CD14-positive monocyte (primary cell): ENCODE results near the gene TNFSF9. TPM values are rescaled to one million over a fixed set of nuclear protein-coding genes. Genes with fewer than 3 reads are reported as not detected.

Experiments used
- DNase-seq, 3 donors: peaks; one replicate each; pipeline ENCODE4 v3.0.0-alpha.2; 2011 to 2022
- H2AFZ ChIP-seq: 2 replicates; pipeline ENCODE4 v1.6.0; 2012; ENCODE audit warnings: mild to moderate bottlenecking, low read depth, low read length, inconsistent platforms; ENCODE audit not compliant: insufficient read depth, poor library complexity, severe bottlenecking
- H3K27ac ChIP-seq, 2 donors: 1 replicate in 1 of 2; 2 replicates in 1 of 2; pipeline ENCODE4 v1.5.1; 2012 to 2013; ENCODE audit warnings: low read length in 2 of 2, control low read depth in 1 of 2, inconsistent platforms in 1 of 2, low read depth in 1 of 2, mild to moderate bottlenecking in 1 of 2
- H3K27me3 ChIP-seq, 2 donors: one replicate each; pipeline versions ENCODE4 v1.6.0 to v1.6.1; 2011 to 2013; ENCODE audit warnings: low read length in 2 of 2; ENCODE audit not compliant: control insufficient read depth in 2 of 2, insufficient read depth in 2 of 2
- H3K36me3 ChIP-seq, 2 donors: replicated peaks in 1 of 2; 1 replicate in 1 of 2; 2 replicates in 1 of 2; pipeline versions ENCODE4 v1.5.1 to v1.6.1; 2012 to 2013; ENCODE audit warnings: low read length in 2 of 2, control low read depth in 1 of 2, inconsistent platforms in 1 of 2, mild to moderate bottlenecking in 1 of 2; ENCODE audit not compliant: insufficient read depth in 2 of 2, control insufficient read depth in 1 of 2
- H3K4me1 ChIP-seq, 2 donors: 1 replicate in 1 of 2; 2 replicates in 1 of 2; pipeline versions ENCODE4 v1.5.1 to v1.6.1; 2012 to 2013; ENCODE audit warnings: low read length in 2 of 2, control low read depth in 1 of 2, inconsistent platforms in 1 of 2, mild to moderate bottlenecking in 1 of 2, moderate library complexity in 1 of 2; ENCODE audit not compliant: insufficient read depth in 2 of 2, control insufficient read depth in 1 of 2
- H3K4me2 ChIP-seq: replicated peaks from 2 replicates; pipeline ENCODE3; 2012; ENCODE audit warnings: low read length, moderate library complexity, mild to moderate bottlenecking; ENCODE audit not compliant: poor library complexity, severe bottlenecking; ENCODE audit errors: extremely low read depth
- H3K4me3 ChIP-seq, 3 experiments: fragments of 200-600 bp in 1 of 3; sonication (generic) in 1 of 3; replicated peaks in 1 of 3; 1 replicate in 2 of 3; 2 replicates in 1 of 3; pipeline ENCODE4 v1.5.1; 2011 to 2013; ENCODE audit warnings: low read length in 3 of 3, mild to moderate bottlenecking in 3 of 3, control low read depth in 2 of 3, low read depth in 2 of 3, inconsistent platforms in 1 of 3, moderate library complexity in 1 of 3
- H3K79me2 ChIP-seq: 2 replicates; pipeline ENCODE4 v1.6.0; 2012; ENCODE audit warnings: mild to moderate bottlenecking, control low read depth, inconsistent platforms, low read length, moderate library complexity; ENCODE audit not compliant: insufficient read depth
- H3K9ac ChIP-seq: 2 replicates; pipeline ENCODE4 v1.6.0; 2017; ENCODE audit warnings: low read length, mild to moderate bottlenecking; ENCODE audit not compliant: insufficient read depth, poor library complexity, severe bottlenecking
- H3K9me3 ChIP-seq, 2 donors: replicated peaks in 1 of 2; 1 replicate in 1 of 2; 2 replicates in 1 of 2; pipeline versions ENCODE4 v1.5.1 to v1.6.1; 2012 to 2013; ENCODE audit warnings: low read length in 2 of 2, control low read depth in 1 of 2; ENCODE audit not compliant: control insufficient read depth in 1 of 2, insufficient read depth in 1 of 2
- H4K20me1 ChIP-seq: 2 replicates; pipeline ENCODE4 v1.6.0; 2012; ENCODE audit warnings: mild to moderate bottlenecking, low read length, control low read depth, moderate library complexity; ENCODE audit not compliant: insufficient read depth
- H3K27ac Mint-ChIP-seq, 7 donors: one replicate each; pipeline ENCODE4 v1.8.0; 2020; ENCODE audit warnings: mild to moderate bottlenecking in 7 of 7, mixed read lengths in 7 of 7, moderate library complexity in 6 of 7, inconsistent platforms in 2 of 7
- H3K27me3 Mint-ChIP-seq, 3 donors: one replicate each; pipeline ENCODE4 v1.8.0; 2021 to 2022; ENCODE audit warnings: low read depth in 3 of 3, mild to moderate bottlenecking in 3 of 3, mixed read lengths in 3 of 3, moderate library complexity in 3 of 3, inconsistent platforms in 1 of 3
- H3K36me3 Mint-ChIP-seq, 2 donors: one replicate each; pipeline ENCODE4 v1.8.0; 2020; ENCODE audit warnings: mixed read lengths in 2 of 2, inconsistent platforms in 1 of 2, mild to moderate bottlenecking in 1 of 2
- H3K4me1 Mint-ChIP-seq: one replicate; pipeline ENCODE4 v1.8.0; 2020; ENCODE audit warnings: mild to moderate bottlenecking, mixed read lengths
- H3K4me3 Mint-ChIP-seq, 2 donors: one replicate each; pipeline ENCODE4 v1.8.0; 2020; ENCODE audit warnings: mild to moderate bottlenecking in 2 of 2, mixed read lengths in 2 of 2, moderate library complexity in 1 of 2
- H3K9me3 Mint-ChIP-seq, 7 donors: one replicate each; pipeline ENCODE4 v1.8.0; 2020 to 2022; ENCODE audit warnings: mixed read lengths in 7 of 7, mild to moderate bottlenecking in 6 of 7, moderate library complexity in 6 of 7, inconsistent platforms in 2 of 7
- WGBS: methylation state at CpG from one replicate; pipeline ENCODE4 v1.1.5; 2013; ENCODE audit warnings: missing lambda C conversion rate; ENCODE audit not compliant: insufficient coverage; 5-methylcytosine and 5-hydroxymethylcytosine counted together
- intact Hi-C, 2 donors: fragments of 100-400 bp; cut with micrococcal nuclease; formaldehyde crosslinking; loops; one replicate each; pipeline versions ENCODE4 v1.15.0 to v1.15.1; 2023
- polyA plus RNA-seq, 3 donors: library from polyadenylated mRNA; depleted of rRNA in 1 of 3; unstranded in 2 of 3; stranded (reverse) in 1 of 3; fragments of 300-500 nt in 2 of 3; fragments of >200 nt in 1 of 3; fragmentation: Illumina TruSeq in 2 of 3; gene quantifications; 1 replicate in 2 of 3; 2 replicates in 1 of 3; pipeline ENCODE4 v1.2.3, GENCODE V29; 2012 to 2021
- TF ChIP-seq, protein P1 (sequence below): fragments of 200-600 bp; IDR thresholded peaks from one replicate; pipeline ENCODE4 v1.8.0; 2022; ENCODE audit warnings: antibody characterized with exemption, mild to moderate bottlenecking

TNFSF9 gene
- polyA plus RNA-seq, 3 donors: 3.7 to 4.9 (median 4.3) TPM

DNA sequence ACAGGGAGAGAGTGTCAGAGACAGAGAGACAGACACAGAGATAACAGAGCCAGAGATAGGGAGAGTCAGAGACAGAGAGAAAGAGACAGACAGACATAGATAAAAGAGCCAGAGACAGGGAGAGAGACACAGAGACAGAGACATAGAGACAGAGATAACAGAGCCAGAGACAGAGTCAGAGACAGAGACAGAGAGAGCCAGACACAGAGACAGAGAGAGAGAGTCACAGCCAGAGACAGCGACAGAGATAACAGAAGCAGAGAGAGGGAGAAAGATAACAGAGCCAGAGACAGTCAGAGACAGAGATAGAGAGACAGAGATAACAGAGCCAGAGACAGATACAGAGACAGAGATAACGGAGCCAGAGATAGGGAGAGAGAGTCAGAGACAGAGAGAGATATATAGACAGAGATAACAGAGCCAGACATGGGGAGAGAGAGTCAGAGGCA, 865 bp upstream of the TNFSF9 start:
- TF ChIP-seq, protein P1, sequence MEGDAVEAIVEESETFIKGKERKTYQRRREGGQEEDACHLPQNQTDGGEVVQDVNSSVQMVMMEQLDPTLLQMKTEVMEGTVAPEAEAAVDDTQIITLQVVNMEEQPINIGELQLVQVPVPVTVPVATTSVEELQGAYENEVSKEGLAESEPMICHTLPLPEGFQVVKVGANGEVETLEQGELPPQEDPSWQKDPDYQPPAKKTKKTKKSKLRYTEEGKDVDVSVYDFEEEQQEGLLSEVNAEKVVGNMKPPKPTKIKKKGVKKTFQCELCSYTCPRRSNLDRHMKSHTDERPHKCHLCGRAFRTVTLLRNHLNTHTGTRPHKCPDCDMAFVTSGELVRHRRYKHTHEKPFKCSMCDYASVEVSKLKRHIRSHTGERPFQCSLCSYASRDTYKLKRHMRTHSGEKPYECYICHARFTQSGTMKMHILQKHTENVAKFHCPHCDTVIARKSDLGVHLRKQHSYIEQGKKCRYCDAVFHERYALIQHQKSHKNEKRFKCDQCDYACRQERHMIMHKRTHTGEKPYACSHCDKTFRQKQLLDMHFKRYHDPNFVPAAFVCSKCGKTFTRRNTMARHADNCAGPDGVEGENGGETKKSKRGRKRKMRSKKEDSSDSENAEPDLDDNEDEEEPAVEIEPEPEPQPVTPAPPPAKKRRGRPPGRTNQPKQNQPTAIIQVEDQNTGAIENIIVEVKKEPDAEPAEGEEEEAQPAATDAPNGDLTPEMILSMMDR: no peak
- no peaks in the 10 kb centered on the region for H3K79me2 ChIP-seq
- H3K36me3 ChIP-seq: no peaks in the 10 kb centered on the region
- peaks cover 2 to 14% of the 10 kb centered on the region in 2 donors for H3K27me3 ChIP-seq
- peak overlapping the region; percentile 85 to 97 for H3K4me3 Mint-ChIP-seq
- no peaks in the 10 kb centered on the region for H4K20me1 ChIP-seq
- intact Hi-C loops: loop anchor here (5.0 kb wide), 1 partner anchor 47 kb away; no protein-coding TSS in a partner anchor
- peaks cover 49 to 56% of the 10 kb centered on the region in 2 donors for H3K4me1 ChIP-seq
- peak overlapping the region in 3 of 7 donors; percentile 68 to 91 (median 84) for H3K27ac Mint-ChIP-seq
- H3K9me3 Mint-ChIP-seq: peaks cover 0 to 5% (median 1%) of the 10 kb centered on the region in 7 donors
- 89% methylated on average over 1 of the region's 2 CpGs for WGBS
- H3K4me2 ChIP-seq: peak overlapping the region; percentile 85
- H3K9ac ChIP-seq: no peak overlapping the region
- H3K27ac ChIP-seq: no peak overlapping the region
- H2AFZ ChIP-seq: peak overlapping the region; percentile 85
- peaks cover 30 to 42% (median 36%) of the 10 kb centered on the region in 3 donors for H3K27me3 Mint-ChIP-seq
- H3K4me3 ChIP-seq: peak overlapping the region in 1 of 3 experiments; percentile 72
- H3K9me3 ChIP-seq: no peaks in the 10 kb centered on the region
- DNase-seq: no peak
- H3K4me1 Mint-ChIP-seq: peaks cover 48% of the 10 kb centered on the region
- H3K36me3 Mint-ChIP-seq: peaks cover 0 to 4% of the 10 kb centered on the region in 2 donors

DNA sequence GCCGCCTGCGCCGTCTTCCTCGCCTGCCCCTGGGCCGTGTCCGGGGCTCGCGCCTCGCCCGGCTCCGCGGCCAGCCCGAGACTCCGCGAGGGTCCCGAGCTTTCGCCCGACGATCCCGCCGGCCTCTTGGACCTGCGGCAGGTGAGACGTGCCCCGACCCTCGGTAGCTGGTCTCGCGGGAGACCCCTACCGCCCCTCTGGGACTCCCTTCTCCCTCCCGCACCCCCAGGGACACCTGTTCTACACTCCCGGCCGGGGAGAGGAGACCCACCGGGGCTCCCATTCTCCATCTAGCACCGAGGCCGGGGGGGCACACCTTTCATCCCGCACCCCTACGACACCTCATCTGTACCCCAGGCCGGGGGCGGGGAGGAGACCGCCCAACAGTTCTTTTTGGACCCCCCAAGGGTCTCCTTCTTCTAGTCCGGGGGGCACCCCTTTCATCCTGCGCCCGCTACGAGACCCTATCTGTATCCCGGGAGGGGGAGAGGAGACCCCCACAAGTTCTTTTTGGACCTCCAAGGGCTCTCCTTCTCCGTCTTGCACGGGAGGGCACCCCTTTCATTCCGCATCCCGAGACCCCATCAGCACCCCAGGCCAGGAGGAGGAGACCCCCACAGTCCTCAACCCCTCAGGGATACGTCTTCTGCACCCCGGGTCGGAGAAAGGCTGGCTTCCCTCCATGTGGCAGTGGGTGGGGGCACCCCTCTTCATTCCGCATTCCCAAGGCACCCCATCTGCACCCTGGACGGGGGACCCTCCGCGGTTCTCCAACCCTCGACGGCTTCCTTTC, 533 bp downstream of the TNFSF9 start:
- peaks cover 0 to 11% (median 4%) of the 10 kb centered on the region in 7 donors for H3K9me3 Mint-ChIP-seq
- H3K4me1 ChIP-seq: peaks cover 55 to 61% of the 10 kb centered on the region in 2 donors
- TF ChIP-seq, protein P1: no peak
- H3K36me3 Mint-ChIP-seq: peaks cover 0 to 4% of the 10 kb centered on the region in 2 donors
- peaks cover 2 to 14% of the 10 kb centered on the region in 2 donors for H3K27me3 ChIP-seq
- H3K4me3 Mint-ChIP-seq: peak overlapping the region; percentile 85 to 97
- no peaks in the 10 kb centered on the region for H3K79me2 ChIP-seq
- H3K9me3 ChIP-seq: peaks cover 0 to 6% of the 10 kb centered on the region in 2 donors
- no peak overlapping the region for H3K27ac ChIP-seq
- H3K4me2 ChIP-seq: peak overlapping the region; percentile 85
- no peak for DNase-seq
- peak overlapping the region; percentile 85 for H2AFZ ChIP-seq
- peaks cover 53% of the 10 kb centered on the region for H3K4me1 Mint-ChIP-seq
- H3K36me3 ChIP-seq: no peaks in the 10 kb centered on the region
- H3K27me3 Mint-ChIP-seq: peaks cover 30 to 42% (median 36%) of the 10 kb centered on the region in 3 donors
- H3K4me3 ChIP-seq: peak overlapping the region; percentile 12 to 72 (median 30)
- WGBS: 6% methylated on average over 38 of the region's 57 CpGs
- peak overlapping the region; percentile 60 for H3K9ac ChIP-seq
- peak overlapping the region in 3 of 7 donors; percentile 38 to 66 (median 61) for H3K27ac Mint-ChIP-seq
- H4K20me1 ChIP-seq: no peaks in the 10 kb centered on the region
- intact Hi-C loops: loop anchor here (5.0 kb wide), 1 partner anchor 46 kb away; no protein-coding TSS in a partner anchor
